GM18526 (cell line): ENCODE measurements around the gene NEMF.

ENCODE experiments used
- POLR2A ChIP-seq: IDR thresholded peaks from 3 replicates; pipeline ENCODE4 v1.6.1; 2011; ENCODE audit not compliant: insufficient read length; ENCODE audit errors: extremely low read depth

NEMF gene

GRCh38 chr14:49880267-49881064, 27.9 kb upstream of the NEMF start:
- no peak for TF ChIP-seq POLR2A

- no peak for TF ChIP-seq POLR2A
Observed at GRCh38 chr14:49879646-49880204, 27.1 kb upstream of the NEMF start.

GRCh38 chr14:49876563-49877127, 24.1 kb upstream of the NEMF start:
- TF ChIP-seq POLR2A = no peak

DNA sequence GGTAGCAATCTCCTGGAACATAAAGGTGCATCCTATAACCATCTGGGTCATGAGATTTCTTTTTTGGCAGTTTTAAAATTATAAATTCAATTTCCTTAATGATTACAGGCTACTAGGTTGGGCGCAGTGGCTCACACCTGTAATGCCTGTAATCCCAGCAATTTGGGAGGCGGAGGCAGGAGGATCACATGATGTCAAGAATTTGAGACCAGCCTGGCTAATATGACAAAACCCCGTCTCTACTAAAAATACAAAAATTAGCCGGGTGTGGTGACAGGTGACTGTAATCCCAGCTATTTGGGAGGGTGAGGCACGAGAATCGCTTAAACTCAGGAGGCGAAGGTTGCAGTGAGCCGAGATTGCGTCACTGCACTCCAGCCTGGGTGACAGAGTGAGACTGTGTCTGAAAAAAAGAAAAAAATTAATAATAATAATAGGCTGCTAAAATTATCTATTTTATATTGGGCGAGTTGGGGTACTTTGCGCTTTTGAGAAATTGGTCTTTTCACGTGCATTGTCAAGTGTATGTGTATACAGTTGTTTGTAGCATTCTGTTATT, 23.1 kb upstream of the NEMF start:
- no peak for TF ChIP-seq POLR2A

- no peak for TF ChIP-seq POLR2A
Observed at GRCh38 chr14:49870908-49871307, 18.3 kb upstream of the NEMF start.

DNA sequence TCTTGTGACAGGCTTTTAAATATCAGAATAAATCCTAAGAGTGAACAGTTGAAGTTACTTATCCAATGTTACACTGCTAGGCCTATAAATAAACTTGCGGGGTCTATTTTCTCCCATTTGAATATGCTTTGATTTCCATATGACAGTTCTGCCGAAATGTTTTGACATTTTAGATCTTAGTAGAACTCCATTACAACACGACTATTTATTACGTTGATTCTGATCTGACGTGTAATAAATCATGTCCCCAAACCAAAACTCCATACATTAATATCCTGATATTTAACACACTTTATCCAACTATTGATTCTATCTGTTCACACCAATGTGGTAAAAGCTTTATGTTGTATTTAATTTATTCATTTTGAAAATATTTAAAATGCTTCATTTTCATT, 16.1 kb upstream of the NEMF start:
- TF ChIP-seq POLR2A = no peak

DNA sequence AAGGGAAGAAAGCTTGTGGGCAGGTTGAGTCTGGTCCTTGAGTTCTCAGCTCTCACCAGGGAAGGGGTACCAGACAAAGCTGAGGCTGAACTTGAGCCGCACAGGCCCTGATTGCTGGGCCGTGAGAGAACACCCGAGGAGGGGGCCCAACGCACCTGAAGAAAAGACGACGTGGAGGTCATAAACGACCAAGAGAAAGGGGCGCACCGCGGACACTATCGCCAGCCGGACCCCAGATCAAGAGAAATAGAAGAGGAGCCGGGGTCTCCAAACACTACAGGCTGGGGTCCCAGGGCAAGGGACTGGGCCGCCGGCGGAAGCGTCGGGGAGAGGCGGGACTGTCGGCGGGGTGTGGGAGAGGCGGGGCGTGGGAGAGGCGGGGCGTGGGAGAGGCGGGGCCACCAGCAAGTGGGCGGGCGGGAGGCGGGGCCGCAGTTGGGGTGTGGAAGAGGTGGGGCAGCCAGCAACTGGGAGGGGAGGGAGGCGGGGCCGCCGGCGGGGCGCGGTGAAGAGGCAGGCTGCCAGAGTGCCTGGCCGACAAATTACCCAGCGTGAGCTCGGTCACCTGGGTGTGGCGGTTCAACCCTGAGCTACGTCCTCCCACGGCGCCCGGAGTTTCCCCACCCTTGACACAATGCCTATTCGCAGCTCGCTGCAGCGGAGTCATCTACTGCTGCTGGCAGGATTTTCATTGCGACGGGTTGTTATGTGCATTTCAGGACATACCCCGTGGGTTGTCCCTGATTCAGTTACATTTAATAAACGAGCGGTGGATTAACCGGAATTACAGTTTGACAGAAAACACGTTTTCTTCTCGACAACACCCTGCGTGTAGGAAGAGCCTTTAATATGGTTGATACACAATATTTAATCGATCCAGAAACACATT, 15.5 kb upstream of the NEMF start:
- TF ChIP-seq POLR2A = peak; percentile 85

- TF ChIP-seq POLR2A = no peak
Observed at GRCh38 chr14:49865431-49865859, 12.9 kb upstream of the NEMF start.

DNA sequence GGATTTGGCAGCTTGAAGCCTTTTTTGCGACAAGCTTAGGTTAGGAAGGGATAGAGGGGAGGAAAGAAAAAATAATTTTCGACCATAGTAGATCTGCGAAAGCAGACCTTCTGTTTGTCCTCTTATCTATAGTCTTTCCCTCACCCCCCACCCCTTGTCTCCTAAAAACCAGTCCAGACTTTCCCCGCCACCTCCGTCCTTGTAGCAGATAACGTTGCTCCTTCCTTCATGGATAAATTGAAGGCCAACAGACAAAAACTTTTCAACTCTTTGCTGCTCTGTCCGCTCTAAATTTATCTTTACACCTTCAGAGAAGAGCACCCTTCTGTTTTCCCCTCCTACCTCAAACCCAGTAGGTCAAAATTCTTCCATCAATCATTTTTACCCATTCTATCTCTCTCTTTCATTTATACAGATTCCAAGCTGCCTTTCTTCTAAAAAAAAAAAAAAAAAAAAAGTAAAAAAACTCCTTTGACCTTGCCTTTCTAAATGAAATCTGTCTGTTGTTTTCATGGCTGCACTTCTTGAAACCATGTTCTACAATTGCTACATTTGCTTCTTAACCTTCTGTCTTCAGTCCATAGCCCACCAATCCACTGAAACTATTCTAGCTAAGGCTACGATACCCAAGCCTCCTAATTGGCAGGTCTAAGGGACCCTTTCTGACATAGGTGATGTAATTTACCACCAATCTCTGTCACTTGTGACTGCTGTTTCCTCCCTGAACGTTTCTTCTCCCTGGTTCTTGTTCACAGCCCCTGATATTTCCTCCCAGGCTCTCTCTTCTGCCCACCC, 11.1 kb upstream of the NEMF start:
- TF ChIP-seq POLR2A = no peak

- no peak for TF ChIP-seq POLR2A
Observed at GRCh38 chr14:49862089-49862673, 9.6 kb upstream of the NEMF start.

- TF ChIP-seq POLR2A = no peak
Observed at GRCh38 chr14:49861699-49862088, 9.1 kb upstream of the NEMF start.

- no peak for TF ChIP-seq POLR2A
Observed at GRCh38 chr14:49860988-49861698, 8.6 kb upstream of the NEMF start.

DNA sequence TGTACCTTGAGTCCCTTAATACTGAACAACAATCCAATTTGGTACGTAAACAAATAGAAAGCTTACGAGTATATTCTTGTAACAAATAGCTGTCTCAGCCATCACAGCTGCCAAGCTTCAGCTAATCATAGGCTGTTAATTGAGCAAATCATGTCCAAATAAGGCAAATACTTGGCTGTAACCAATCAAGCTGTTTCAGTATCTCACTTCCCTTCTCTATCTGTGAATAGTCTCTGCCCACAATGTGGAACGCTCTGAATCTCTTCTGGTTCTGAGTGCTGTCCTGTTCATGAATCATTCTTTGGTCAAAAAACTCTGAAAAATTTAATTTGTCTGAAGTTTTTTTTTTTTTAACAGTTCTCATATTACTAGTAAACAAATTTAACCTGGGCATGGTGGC, 5.8 kb upstream of the NEMF start:
- no peak for TF ChIP-seq POLR2A
